H9 (cell line): ENCODE results near the gene RIMBP2. TPM values are rescaled to one million over a fixed set of nuclear protein-coding genes. Genes with fewer than 3 reads are reported as not detected.

Experiments
- DNase-seq: peaks from one replicate; pipeline ENCODE4 v3.0.0-alpha.2; 2017
- H2AFZ ChIP-seq: one replicate; pipeline ENCODE4 v1.6.1; 2013; ENCODE audit warnings: mild to moderate bottlenecking, low read length, control low read depth, moderate library complexity
- H2AK5ac ChIP-seq: 2 replicates; pipeline ENCODE4 v1.6.1; 2013; ENCODE audit warnings: low read length, control low read depth, mixed read lengths; ENCODE audit not compliant: insufficient read length
- H2BK120ac ChIP-seq: one replicate; pipeline ENCODE4 v1.6.1; 2013; ENCODE audit warnings: low read depth, mild to moderate bottlenecking, low read length, control low read depth, inconsistent platforms; ENCODE audit not compliant: poor library complexity, severe bottlenecking
- H2BK12ac ChIP-seq: 2 replicates; pipeline ENCODE4 v1.6.1; 2013; ENCODE audit warnings: low read length, control low read depth, mixed read lengths, low read depth; ENCODE audit not compliant: insufficient read length
- H2BK15ac ChIP-seq: 2 replicates; pipeline ENCODE4 v1.6.1; 2013; ENCODE audit warnings: low read depth, low read length, control low read depth
- H2BK20ac ChIP-seq: one replicate; pipeline ENCODE4 v1.6.1; 2013; ENCODE audit warnings: low read depth, mild to moderate bottlenecking, low read length, control low read depth, inconsistent platforms; ENCODE audit not compliant: poor library complexity, severe bottlenecking
- H2BK5ac ChIP-seq: 2 replicates; pipeline ENCODE4 v1.6.1; 2013; ENCODE audit warnings: low read length, control low read depth, mixed read lengths; ENCODE audit not compliant: insufficient read length
- H3K14ac ChIP-seq: 2 replicates; pipeline ENCODE4 v1.6.1; 2013; ENCODE audit warnings: low read length, control low read depth; ENCODE audit not compliant: insufficient read depth
- H3K18ac ChIP-seq: 2 replicates; pipeline ENCODE4 v1.6.1; 2013; ENCODE audit warnings: low read depth, mild to moderate bottlenecking, mixed read lengths, low read length, control low read depth; ENCODE audit not compliant: insufficient read length
- H3K23ac ChIP-seq: 2 replicates; pipeline ENCODE4 v1.6.1; 2013; ENCODE audit warnings: low read length, control low read depth, mixed read lengths, low read depth; ENCODE audit not compliant: insufficient read length
- H3K23me2 ChIP-seq: 2 replicates; pipeline ENCODE4 v1.6.1; 2013; ENCODE audit warnings: low read depth, mild to moderate bottlenecking, mixed read lengths, low read length, control low read depth; ENCODE audit not compliant: insufficient read length, poor library complexity, severe bottlenecking
- H3K27ac ChIP-seq: 2 replicates; pipeline ENCODE4 v1.5.1; 2013; ENCODE audit warnings: low read length, control low read depth, mixed read lengths, low read depth; ENCODE audit not compliant: insufficient read length
- H3K27me3 ChIP-seq: 2 replicates; pipeline ENCODE4 v1.6.1; 2013; ENCODE audit warnings: low read length, control low read depth, inconsistent platforms; ENCODE audit not compliant: insufficient read depth
- H3K4ac ChIP-seq: 2 replicates; pipeline ENCODE4 v1.6.1; 2013; ENCODE audit warnings: low read depth, mild to moderate bottlenecking, control low read depth, inconsistent platforms, low read length, moderate library complexity
- H3K4me1 ChIP-seq: 2 replicates; pipeline ENCODE4 v1.6.1; 2013; ENCODE audit warnings: low read length, control low read depth, inconsistent platforms; ENCODE audit not compliant: insufficient read depth
- H3K4me2 ChIP-seq: 2 replicates; pipeline ENCODE4 v1.6.1; 2013; ENCODE audit warnings: low read length, control low read depth, mixed read lengths; ENCODE audit not compliant: insufficient read length, insufficient read depth
- H3K56ac ChIP-seq: 2 replicates; pipeline ENCODE4 v1.6.1; 2013; ENCODE audit warnings: low read depth, mild to moderate bottlenecking, mixed read lengths, low read length, control low read depth; ENCODE audit not compliant: insufficient read length
- H3K79me1 ChIP-seq: 2 replicates; pipeline ENCODE4 v1.6.1; 2013; ENCODE audit warnings: low read depth, mild to moderate bottlenecking, moderate library complexity, low read length, control low read depth, inconsistent platforms; ENCODE audit not compliant: insufficient read depth, poor library complexity, severe bottlenecking
- H3K79me2 ChIP-seq: 2 replicates; pipeline ENCODE4 v1.6.1; 2013; ENCODE audit warnings: low read length, control low read depth, inconsistent platforms; ENCODE audit not compliant: insufficient read depth
- H3K9ac ChIP-seq: 2 replicates; pipeline ENCODE4 v1.6.1; 2013; ENCODE audit warnings: low read length, control low read depth, mixed read lengths; ENCODE audit not compliant: insufficient read length; ENCODE audit errors: extremely low read depth
- H3K9me3 ChIP-seq: one replicate; pipeline ENCODE4 v1.6.1; 2013; ENCODE audit warnings: low read depth, low read length, inconsistent platforms; ENCODE audit not compliant: control insufficient read depth
- H3T11ph ChIP-seq: one replicate; pipeline ENCODE4 v1.6.1; 2013; ENCODE audit warnings: mild to moderate bottlenecking, low read length, control low read depth, inconsistent platforms
- H4K20me1 ChIP-seq: one replicate; pipeline ENCODE4 v1.6.1; 2013; ENCODE audit not compliant: control insufficient read depth, insufficient read length, insufficient read depth
- H4K5ac ChIP-seq: 2 replicates; pipeline ENCODE4 v1.6.1; 2013; ENCODE audit warnings: low read depth, mild to moderate bottlenecking, mixed read lengths, low read length, control low read depth; ENCODE audit not compliant: insufficient read length
- H4K8ac ChIP-seq: replicated peaks from 2 replicates; pipeline ENCODE4 v1.6.1; 2013; ENCODE audit warnings: low read length, control low read depth, mixed read lengths, low read depth; ENCODE audit not compliant: insufficient read length
- H4K91ac ChIP-seq: 2 replicates; pipeline ENCODE4 v1.6.1; 2013; ENCODE audit warnings: low read depth, mild to moderate bottlenecking, moderate library complexity, mixed read lengths, low read length, control low read depth; ENCODE audit not compliant: insufficient read length
- H3K27ac Mint-ChIP-seq, 3 experiments: 2 replicates in 2 of 3; 3 replicates in 1 of 3; pipeline ENCODE4 v1.8.0; 2020 to 2021; ENCODE audit warnings: mixed read lengths in 3 of 3, mild to moderate bottlenecking in 1 of 3, moderate library complexity in 1 of 3
- H3K27me3 Mint-ChIP-seq: 2 replicates; pipeline ENCODE4 v1.8.0; 2021; ENCODE audit warnings: low read depth, mild to moderate bottlenecking, moderate library complexity, mixed read lengths
- H3K36me3 Mint-ChIP-seq, 3 experiments: 2 replicates in 2 of 3; 3 replicates in 1 of 3; pipeline ENCODE4 v1.8.0; 2020 to 2021; ENCODE audit warnings: low read depth in 3 of 3, mixed read lengths in 3 of 3; ENCODE audit not compliant: insufficient read depth in 1 of 3
- H3K4me1 Mint-ChIP-seq, 2 experiments: 2 replicates each; pipeline ENCODE4 v1.8.0; 2020; ENCODE audit warnings: mixed read lengths in 2 of 2
- H3K4me3 Mint-ChIP-seq, 2 experiments: 2 replicates in 1 of 2; 3 replicates in 1 of 2; pipeline ENCODE4 v1.8.0; 2020 to 2021; ENCODE audit warnings: mild to moderate bottlenecking in 2 of 2, mixed read lengths in 2 of 2, moderate library complexity in 1 of 2
- H3K9me3 Mint-ChIP-seq, 2 experiments: 2 replicates in 1 of 2; 3 replicates in 1 of 2; pipeline ENCODE4 v1.8.0; 2020; ENCODE audit warnings: mild to moderate bottlenecking in 2 of 2, mixed read lengths in 2 of 2, moderate library complexity in 1 of 2
- CTCF ChIP-seq: fragments of 200-600 bp; sonication (generic); conservative IDR thresholded peaks from 3 replicates; pipeline ENCODE4 v1.8.0; 2021; ENCODE audit warnings: antibody characterized with exemption, mild to moderate bottlenecking
- WGBS: extraction: QIAGEN DNeasy Blood & Tissue Kit; methylation state at CpG from one replicate; pipeline ENCODE4 v1.1.7; 2013; ENCODE audit warnings: missing lambda C conversion rate, low lambda C conversion rate, mixed read lengths; ENCODE audit not compliant: insufficient read length; ENCODE audit errors: extremely low coverage; 5-methylcytosine and 5-hydroxymethylcytosine counted together
- total RNA-seq: library from RNA; stranded (reverse); gene quantifications from 2 replicates; pipeline ENCODE4 v1.2.1, GENCODE V29; 2021

Gene RIMBP2
- total RNA-seq, 1 experiment from 2014 or later = 0.70 TPM

DNA sequence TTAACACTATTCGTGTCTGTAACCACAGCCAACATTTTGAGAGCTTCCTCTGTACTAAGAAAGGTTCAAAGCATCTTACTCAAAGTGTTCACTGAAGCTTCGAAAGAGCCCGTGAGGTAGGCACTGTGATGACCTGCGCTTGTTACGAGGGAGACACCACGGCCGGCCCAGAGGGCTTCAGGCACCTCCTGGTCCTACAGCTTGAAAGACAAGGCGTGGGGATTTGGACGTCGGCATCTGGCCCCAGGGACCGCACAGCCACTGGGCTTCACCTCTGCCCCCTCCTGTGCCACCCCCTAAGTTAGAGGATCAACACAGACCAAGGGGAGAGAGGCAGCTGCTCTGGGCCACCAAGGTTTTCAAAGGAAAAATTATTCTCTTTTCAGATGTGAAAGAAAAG lies 75.6 kb downstream of the RIMBP2 start:
- Histone ChIP-seq H4K20me1 (no peaks in the 10 kb centered on the region), H4K5ac (no peak overlapping the region), H2BK20ac (no peak overlapping the region), H3K23ac (no peak overlapping the region), H3K4ac (no peak overlapping the region), H4K91ac (no peak overlapping the region), H3K79me1 (no peaks in the 10 kb centered on the region), H3K23me2 (no peaks in the 10 kb centered on the region), H2BK5ac (no peak overlapping the region), H3T11ph (no peak overlapping the region), H2BK15ac (no peak overlapping the region), H2BK12ac (no peak overlapping the region), H2AK5ac (no peak overlapping the region), H3K18ac (no peak overlapping the region), H3K56ac (no peak overlapping the region), H3K4me1 (no peaks in the 10 kb centered on the region), H3K27ac (no peak overlapping the region), H3K4me2 (no peak overlapping the region), H4K8ac (no peak overlapping the region), H2AFZ (no peak overlapping the region), H3K9ac (no peak overlapping the region), H3K79me2 (no peaks in the 10 kb centered on the region), H3K14ac (no peak overlapping the region), H3K9me3 (no peaks in the 10 kb centered on the region), H3K27me3 (no peaks in the 10 kb centered on the region), H2BK120ac (no peak overlapping the region)
- no CpG with 5 or more reads among the region's 11 CpGs for WGBS
- DNase-seq = no peak
- no peak for TF ChIP-seq CTCF
- peaks cover 0 to 9% (median 0%) of the 10 kb centered on the region in 3 experiments; a peak in 4 of 7 replicates for H3K36me3 Mint-ChIP-seq
- H3K9me3 Mint-ChIP-seq = peaks cover 11 to 15% of the 10 kb centered on the region in 2 experiments
- peaks cover 21% of the 10 kb centered on the region for H3K27me3 Mint-ChIP-seq
- no peak overlapping the region for H3K27ac Mint-ChIP-seq
- H3K4me1 Mint-ChIP-seq = peaks cover 0 to 6% of the 10 kb centered on the region in 2 experiments; a peak in 2 of 4 replicates
- H3K4me3 Mint-ChIP-seq = no peak overlapping the region
